ENCODE measurements around the gene GH2.
A peak's percentile ranks its signal among the peaks of the same experiment; 100 is the strongest.
"Not testable (repeated sequence)": the region's sequence is repeated elsewhere in the genome, so short reads cannot be mapped to it uniquely, and the experiment has no call there.

GH2 gene

GRCh38 chr17:63848834-63849689 is 32.7 kb downstream of the GH2 start:
- 73 to 77% methylated on average over 68 to 82 of the region's 82 CpGs for WGBS, 2 experiments (ENCODE audit: insufficient coverage in 2 of 2)
- no peaks in the 10 kb centered on the region for H3K4me1 ChIP-seq (ENCODE audit: control insufficient read depth, insufficient read depth, low read length, poor library complexity, severe bottlenecking)
- H3K9me3 ChIP-seq (ENCODE audit: control insufficient read depth, low read length), result no peaks in the 10 kb centered on the region
- H3K27ac ChIP-seq (ENCODE audit: low read depth, low read length, severe bottlenecking), result no peak overlapping the region
- no peak overlapping the region for H3K4me3 ChIP-seq (ENCODE audit: extremely low read depth, insufficient read depth, low read length, poor library complexity, severe bottlenecking)
- H3K36me3 ChIP-seq (ENCODE audit: control insufficient read depth, insufficient read depth, low read length), result no peaks in the 10 kb centered on the region

DNA sequence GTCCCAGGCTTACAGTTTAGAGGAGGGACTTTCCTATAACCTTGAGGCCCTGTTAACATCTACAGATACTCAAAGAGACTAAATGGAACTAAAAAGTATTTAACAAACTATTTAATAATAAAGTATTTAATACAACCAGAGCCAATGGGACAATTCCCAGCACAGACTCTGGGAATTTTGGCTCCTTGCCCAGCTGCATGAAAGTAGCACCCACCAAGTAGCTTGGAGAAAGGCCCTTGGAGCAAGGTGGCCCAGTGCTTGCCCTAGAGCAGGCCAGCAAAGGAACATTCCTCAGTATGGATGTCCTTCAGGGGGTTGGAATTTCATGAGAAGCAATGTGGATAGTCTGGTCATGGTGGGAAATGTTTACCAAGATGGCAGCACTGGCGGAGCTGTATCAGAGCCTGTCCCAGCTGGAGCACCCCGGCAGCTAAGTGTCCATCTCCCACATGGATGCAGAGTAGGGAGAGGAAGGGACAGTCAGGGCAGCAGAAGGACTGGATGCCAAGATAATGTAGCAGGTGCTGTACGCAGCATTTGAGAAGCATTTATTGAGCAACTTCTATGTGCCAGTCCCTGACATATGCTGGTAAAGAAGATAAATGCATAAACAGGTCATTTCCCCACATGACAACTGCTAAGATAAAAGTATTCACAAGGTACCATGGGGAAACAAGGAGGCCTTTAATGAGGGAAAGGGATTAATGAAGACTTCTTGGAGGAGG is 34.1 kb downstream of the GH2 start:
- H3K4me1 ChIP-seq (ENCODE audit: control insufficient read depth, insufficient read depth, low read length, poor library complexity, severe bottlenecking), result no peaks in the 10 kb centered on the region
- H3K36me3 ChIP-seq (ENCODE audit: control insufficient read depth, insufficient read depth, low read length), result no peaks in the 10 kb centered on the region
- no peak overlapping the region for H3K27ac ChIP-seq (ENCODE audit: low read depth, low read length, severe bottlenecking)
- H3K4me3 ChIP-seq (ENCODE audit: extremely low read depth, insufficient read depth, low read length, poor library complexity, severe bottlenecking), result no peak overlapping the region
- WGBS, 2 experiments (ENCODE audit: insufficient coverage in 2 of 2), result 95 to 100% methylated on average over 2 to 3 of the region's 3 CpGs
- H3K9me3 ChIP-seq (ENCODE audit: control insufficient read depth, low read length), result no peaks in the 10 kb centered on the region

DNA sequence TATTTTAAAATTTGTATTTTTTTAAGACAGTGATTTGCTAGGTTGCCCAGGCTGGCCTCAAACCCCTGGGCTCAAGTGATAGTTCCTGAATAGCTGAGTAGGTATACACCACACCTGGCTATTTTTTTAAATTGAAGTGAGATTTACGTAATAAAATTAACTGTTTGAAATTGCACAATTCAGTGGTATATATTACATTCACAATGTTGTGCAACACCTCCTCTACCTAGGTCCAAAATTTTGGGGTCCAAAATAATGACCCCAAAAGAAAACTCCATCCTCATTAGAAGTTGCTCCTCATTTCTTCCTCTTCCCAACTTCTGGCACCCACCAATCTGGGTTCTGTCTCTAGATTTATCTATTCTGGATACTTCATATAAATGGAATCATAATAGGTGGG is 36.2 kb downstream of the GH2 start:
- Histone ChIP-seq H3K9me3 (ENCODE audit: control insufficient read depth, low read length) (no peaks in the 10 kb centered on the region), H3K4me1 (ENCODE audit: control insufficient read depth, insufficient read depth, low read length, poor library complexity, severe bottlenecking) (peaks cover 8% of the 10 kb centered on the region), H3K27ac (ENCODE audit: low read depth, low read length, severe bottlenecking) (no peak overlapping the region), H3K36me3 (ENCODE audit: control insufficient read depth, insufficient read depth, low read length) (peaks cover 4% of the 10 kb centered on the region), H3K4me3 (ENCODE audit: extremely low read depth, insufficient read depth, low read length, poor library complexity, severe bottlenecking) (no peak overlapping the region)
- no CpG with 5 or more reads among the region's 1 CpG for WGBS, 2 experiments (ENCODE audit: insufficient coverage in 2 of 2)

DNA sequence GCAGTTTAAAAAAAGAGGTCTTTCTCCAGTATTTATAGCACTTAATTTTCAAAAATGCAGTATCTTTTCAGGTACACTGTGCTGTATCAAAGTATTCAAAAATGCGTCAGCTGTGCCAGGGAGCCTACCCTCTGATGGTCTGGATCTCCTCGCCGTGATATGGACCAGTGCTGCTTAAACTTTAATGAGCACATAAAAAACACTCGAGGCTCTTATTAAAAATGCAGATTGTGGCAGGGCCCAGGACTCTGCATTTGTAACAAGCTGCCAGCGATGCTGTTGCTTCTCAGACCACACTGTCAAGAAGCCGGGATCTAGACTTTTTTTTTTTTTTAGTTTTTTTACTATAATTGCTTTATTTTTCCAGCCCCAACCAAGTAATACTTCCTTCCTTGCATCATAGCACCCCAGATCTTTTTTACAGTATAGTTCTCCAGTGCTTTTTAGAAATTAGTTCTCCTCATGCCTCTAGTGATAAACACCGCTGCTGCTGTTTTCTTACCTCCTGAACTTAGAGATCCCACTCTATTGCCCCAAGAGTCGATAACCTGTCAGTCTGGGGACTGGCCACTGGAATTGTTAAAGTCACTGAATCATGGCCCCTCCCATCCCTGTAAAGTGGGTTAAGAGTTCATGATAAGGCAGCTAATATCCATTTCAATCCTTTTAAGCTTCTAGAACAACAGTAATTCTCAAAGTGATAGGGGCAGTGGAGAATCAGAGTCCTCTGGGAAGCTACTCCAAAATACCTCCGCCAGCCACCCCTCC is 37.6 kb downstream of the GH2 start:
- peaks cover 4% of the 10 kb centered on the region for H3K36me3 ChIP-seq (ENCODE audit: control insufficient read depth, insufficient read depth, low read length)
- H3K4me3 ChIP-seq (ENCODE audit: extremely low read depth, insufficient read depth, low read length, poor library complexity, severe bottlenecking), result no peak overlapping the region
- 90 to 98% methylated on average over 7 to 8 of the region's 9 CpGs for WGBS, 2 experiments (ENCODE audit: insufficient coverage in 2 of 2)
- no peak overlapping the region for H3K27ac ChIP-seq (ENCODE audit: low read depth, low read length, severe bottlenecking)
- H3K4me1 ChIP-seq (ENCODE audit: control insufficient read depth, insufficient read depth, low read length, poor library complexity, severe bottlenecking), result peaks cover 9% of the 10 kb centered on the region
- no peaks in the 10 kb centered on the region for H3K9me3 ChIP-seq (ENCODE audit: control insufficient read depth, low read length)

DNA sequence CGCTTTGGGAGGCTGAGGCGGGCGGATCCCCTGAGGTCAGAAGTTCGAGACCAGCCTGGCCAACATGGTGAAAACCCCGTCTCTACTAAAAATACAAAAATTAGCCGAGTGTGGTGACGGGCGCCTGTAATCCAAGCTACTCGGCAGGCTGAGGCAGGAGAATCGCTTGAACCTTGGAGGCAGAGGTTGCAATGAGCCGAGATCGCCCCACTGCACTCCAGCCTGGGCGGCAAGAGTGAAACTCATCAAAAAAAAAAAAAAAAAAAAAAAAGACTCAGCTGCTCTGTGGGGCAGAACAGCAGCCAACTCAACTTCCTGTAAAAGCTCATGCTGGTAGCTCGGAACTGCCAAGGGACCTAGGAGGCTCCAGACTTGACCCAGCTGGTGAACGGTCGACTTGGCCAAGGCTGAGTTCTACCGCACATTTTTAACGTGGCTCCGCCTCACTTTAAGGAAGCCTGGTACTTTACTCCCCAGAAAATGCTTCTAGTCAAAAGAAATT is 38.3 kb downstream of the GH2 start:
- H3K9me3 ChIP-seq (ENCODE audit: control insufficient read depth, low read length); H3K36me3 ChIP-seq (ENCODE audit: control insufficient read depth, insufficient read depth, low read length): not testable (repeated sequence)
- WGBS, 2 experiments (ENCODE audit: insufficient coverage in 2 of 2), result 73 to 82% methylated on average over 10 to 16 of the region's 19 CpGs

GRCh38 chr17:63842540-63843386 is 39.0 kb downstream of the GH2 start, which contains the start of gene SMARCD2:
TSS of gene SMARCD2 (minus strand) at chr17:63842685. CDS start at chr17:63842674, 11 bp downstream.
- 2% methylated on average over 60 to 87 of the region's 92 CpGs for WGBS, 2 experiments (ENCODE audit: insufficient coverage in 2 of 2)
- H3K9me3 ChIP-seq (ENCODE audit: control insufficient read depth, low read length), result no peaks in the 10 kb centered on the region
- peak within 1 kb of the TSS; percentile 81 for H3K27ac ChIP-seq (ENCODE audit: low read depth, low read length, severe bottlenecking)
- H3K4me3 ChIP-seq (ENCODE audit: extremely low read depth, insufficient read depth, low read length, poor library complexity, severe bottlenecking), result peak within 1 kb of the TSS; percentile 90
- peaks cover 9% of the 10 kb centered on the region for H3K36me3 ChIP-seq (ENCODE audit: control insufficient read depth, insufficient read depth, low read length)
- H3K4me1 ChIP-seq (ENCODE audit: control insufficient read depth, insufficient read depth, low read length, poor library complexity, severe bottlenecking), result peaks cover 9% of the 10 kb centered on the region

More for the DNA sequence above, 38.3 kb downstream of the GH2 start:
- H3K4me3 ChIP-seq (ENCODE audit: extremely low read depth, insufficient read depth, low read length, poor library complexity, severe bottlenecking), result peak overlapping the region; percentile 90
- not testable (repeated sequence) for H3K4me1 ChIP-seq (ENCODE audit: control insufficient read depth, insufficient read depth, low read length, poor library complexity, severe bottlenecking)
- peak overlapping the region; percentile 45 for H3K27ac ChIP-seq (ENCODE audit: low read depth, low read length, severe bottlenecking)

DNA sequence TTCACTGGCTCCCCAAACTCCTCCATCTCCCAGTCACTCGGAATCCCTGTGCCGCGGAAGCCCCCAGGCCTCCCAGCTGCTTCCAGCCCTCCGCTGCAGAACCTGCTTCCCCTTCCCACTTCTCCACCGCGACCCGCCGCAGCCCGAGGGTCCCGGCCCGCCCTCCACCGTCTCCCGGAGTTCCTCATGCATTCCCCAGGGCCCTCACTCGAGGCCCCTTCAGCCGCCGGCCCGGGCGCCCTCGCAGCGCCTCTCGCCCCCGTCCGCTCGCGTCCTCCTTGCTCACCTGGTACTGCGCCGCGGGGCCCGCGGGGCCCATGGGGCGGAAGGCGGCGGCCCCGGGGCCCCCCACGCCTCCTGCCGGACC is 39.6 kb downstream of the GH2 start:
- H3K9me3 ChIP-seq (ENCODE audit: control insufficient read depth, low read length), result no peaks in the 10 kb centered on the region
- peaks cover 13% of the 10 kb centered on the region for H3K36me3 ChIP-seq (ENCODE audit: control insufficient read depth, insufficient read depth, low read length)
- WGBS, 2 experiments (ENCODE audit: insufficient coverage in 2 of 2), result 0 to 1% methylated on average over 23 to 33 of the region's 36 CpGs
- peak overlapping the region; percentile 71 for H3K27ac ChIP-seq (ENCODE audit: low read depth, low read length, severe bottlenecking)
- peaks cover 9% of the 10 kb centered on the region for H3K4me1 ChIP-seq (ENCODE audit: control insufficient read depth, insufficient read depth, low read length, poor library complexity, severe bottlenecking)
- H3K4me3 ChIP-seq (ENCODE audit: extremely low read depth, insufficient read depth, low read length, poor library complexity, severe bottlenecking), result peak overlapping the region; percentile 90

DNA sequence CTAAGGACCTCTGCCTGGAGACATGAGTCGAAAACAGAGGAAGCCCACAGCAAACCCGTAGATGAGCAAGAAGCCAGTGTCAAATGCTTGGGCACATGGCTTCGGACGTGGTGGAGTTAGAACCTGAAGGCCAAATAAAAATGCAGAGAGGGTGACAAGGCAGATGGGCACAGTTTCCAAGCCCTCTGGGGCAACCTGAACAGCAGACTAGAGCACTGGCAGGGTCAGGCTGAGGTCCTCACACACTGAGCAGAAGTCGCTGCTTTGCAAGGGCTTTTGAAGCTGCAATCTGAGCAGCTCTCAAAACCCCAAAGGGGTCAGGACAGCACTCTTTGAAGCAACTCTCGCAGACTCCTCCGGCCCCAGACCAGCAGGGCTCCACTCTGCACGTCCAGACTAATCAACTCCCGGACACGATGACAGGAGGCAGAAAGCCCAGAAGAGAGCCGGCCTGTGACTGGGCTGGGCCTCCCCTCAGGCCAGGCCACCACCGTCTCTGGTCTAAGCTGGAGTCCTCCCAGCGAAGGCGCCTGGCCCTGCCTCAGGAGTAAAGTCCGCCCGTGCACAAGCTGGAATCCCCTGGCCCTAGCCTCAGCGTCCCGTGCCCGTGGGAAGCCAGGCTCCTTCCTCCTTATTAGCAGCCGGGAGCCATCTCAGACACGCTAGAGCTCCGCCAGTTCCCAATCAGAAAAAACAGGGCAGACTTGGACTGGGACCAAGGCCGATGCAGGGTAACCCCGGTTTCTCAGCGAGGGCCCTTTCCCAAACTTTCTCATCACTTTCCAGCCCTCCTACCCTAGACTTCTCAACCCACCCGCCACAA is 40.2 kb downstream of the GH2 start:
- H3K4me1 ChIP-seq (ENCODE audit: control insufficient read depth, insufficient read depth, low read length, poor library complexity, severe bottlenecking), result peaks cover 9% of the 10 kb centered on the region
- H3K36me3 ChIP-seq (ENCODE audit: control insufficient read depth, insufficient read depth, low read length), result peaks cover 18% of the 10 kb centered on the region
- WGBS, 2 experiments (ENCODE audit: insufficient coverage in 2 of 2), result 19 to 20% methylated on average over 18 to 22 of the region's 26 CpGs
- peak overlapping the region; percentile 90 for H3K4me3 ChIP-seq (ENCODE audit: extremely low read depth, insufficient read depth, low read length, poor library complexity, severe bottlenecking)
- peak overlapping the region; percentile 75 for H3K27ac ChIP-seq (ENCODE audit: low read depth, low read length, severe bottlenecking)
- no peaks in the 10 kb centered on the region for H3K9me3 ChIP-seq (ENCODE audit: control insufficient read depth, low read length)

DNA sequence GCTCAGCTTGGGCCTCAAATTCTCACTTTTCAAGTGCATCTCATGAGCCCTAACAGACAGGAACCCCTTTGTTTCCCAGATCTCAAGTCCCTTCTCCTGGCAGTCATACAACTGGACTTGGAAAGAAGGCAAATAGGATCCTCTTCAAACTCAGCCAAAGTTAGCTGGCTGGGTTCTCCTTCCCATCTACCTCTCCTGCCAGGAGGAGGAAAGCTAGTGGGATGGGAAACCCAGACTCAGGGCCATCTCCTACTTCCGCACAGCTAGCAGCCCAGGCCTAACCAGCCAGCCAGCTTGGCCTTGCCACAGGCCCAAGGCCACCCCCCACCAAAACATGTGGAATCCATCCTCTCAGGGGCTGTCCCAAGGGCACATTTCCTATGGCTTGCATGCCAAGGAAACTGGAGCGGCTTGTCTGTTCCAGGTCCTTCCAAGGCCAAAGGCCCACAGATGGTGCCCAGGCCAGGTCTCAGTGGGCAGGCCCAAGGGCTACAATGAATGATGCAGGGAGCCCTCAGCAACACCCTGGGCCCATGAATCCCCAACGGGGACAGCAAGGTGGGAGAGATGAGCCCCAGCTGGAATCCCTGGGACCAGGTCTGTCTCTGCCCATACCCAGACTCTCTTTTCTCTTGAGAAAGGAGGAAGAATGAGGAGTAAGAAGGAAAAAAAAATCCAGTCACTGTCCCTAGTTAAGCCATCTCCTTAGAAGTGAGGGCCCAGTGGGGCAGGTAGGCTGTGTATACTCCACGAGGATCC is 41.0 kb downstream of the GH2 start:
- WGBS, 2 experiments (ENCODE audit: insufficient coverage in 2 of 2), result 90 to 97% methylated on average over 3 to 4 of the region's 4 CpGs
- Histone ChIP-seq H3K27ac (ENCODE audit: low read depth, low read length, severe bottlenecking) (peak overlapping the region; percentile 75), H3K4me1 (ENCODE audit: control insufficient read depth, insufficient read depth, low read length, poor library complexity, severe bottlenecking) (peaks cover 9% of the 10 kb centered on the region), H3K4me3 (ENCODE audit: extremely low read depth, insufficient read depth, low read length, poor library complexity, severe bottlenecking) (peak overlapping the region; percentile 90), H3K9me3 (ENCODE audit: control insufficient read depth, low read length) (no peaks in the 10 kb centered on the region), H3K36me3 (ENCODE audit: control insufficient read depth, insufficient read depth, low read length) (peaks cover 24% of the 10 kb centered on the region)

Measured in mesodermal cell (in vitro differentiated cells).